ENCODE data around the gene SPATA9.

GRCh38 chr5:95620870-95621838 lies 61.6 kb downstream of the SPATA9 start:
- TF ChIP-seq POLR2A (IDR thresholded peaks at IDR 0.05; ENCODE audit: low read depth, low read length) (no peak), TAF1 (IDR thresholded peaks at IDR 0.05; ENCODE audit: borderline replicate concordance, low read depth, low read length) (no peak), POLR2AphosphoS5 (IDR thresholded peaks at IDR 0.05; ENCODE audit: low read depth, low read length) (no peak)
